Subcutaneous adipose tissue (tissue), 4 donors: Measurements from ENCODE around the gene ENPP7. TPM values are rescaled to one million over a fixed set of nuclear protein-coding genes. Genes with fewer than 3 reads are reported as not detected.

ENCODE experiments used
- CTCF ChIP-seq: fragments of 450-650 bp; IDR thresholded peaks from one replicate; pipeline ENCODE4 v1.5.1; 2016; ENCODE audit warnings: low read depth, mild to moderate bottlenecking, control low read depth, antibody characterized with exemption, moderate library complexity
- total RNA-seq, 4 donors: library from RNA; depleted of rRNA; stranded (reverse); fragments of >200 nt; gene quantifications; one replicate each; pipeline ENCODE4 v1.1.0, GENCODE V29; 2016

The ENPP7 gene
- total RNA-seq, 4 donors from 2014 or later, result not detected

GRCh38 chr17:79737046-79737921 is 6.5 kb downstream of the ENPP7 start:
- TF ChIP-seq CTCF, result no peak

- TF ChIP-seq CTCF, result no peak
Observed at GRCh38 chr17:79737922-79738578, 7.3 kb downstream of the ENPP7 start.

- no peak for TF ChIP-seq CTCF
Observed at GRCh38 chr17:79738643-79739042, 7.9 kb downstream of the ENPP7 start.

GRCh38 chr17:79739148-79740062 is 8.7 kb downstream of the ENPP7 start:
- no peak for TF ChIP-seq CTCF

- TF ChIP-seq CTCF, result no peak
Observed at GRCh38 chr17:79740413-79740812, 9.7 kb downstream of the ENPP7 start.

DNA sequence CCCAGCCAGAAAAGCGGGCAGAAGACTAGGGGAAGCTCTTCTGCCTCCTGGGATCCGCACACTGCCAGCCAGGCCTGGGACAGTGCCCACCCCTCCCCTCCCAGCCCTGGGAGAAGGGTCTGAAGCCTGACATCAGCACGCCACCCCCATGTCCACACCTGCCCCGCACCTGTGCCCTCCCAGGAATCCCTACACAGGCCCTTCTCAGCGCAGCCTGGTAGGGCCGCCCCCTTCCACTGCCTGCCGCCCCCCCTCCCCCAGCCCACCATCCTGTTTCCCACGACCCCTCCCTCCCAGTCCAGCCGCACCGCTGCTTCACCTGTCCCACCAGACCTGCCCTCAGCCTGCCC is 10.6 kb downstream of the ENPP7 start:
- no peak for TF ChIP-seq CTCF
